Activated T-cell treated with anti-CD3 and anti-CD28 coated beads, Interleukin-2, amount 50 U/mL, for 48 hours (primary cell): Measurements from ENCODE around the gene CAPZB.

Experiments used
- DNase-seq, 2 experiments: peaks; one replicate each; pipeline ENCODE4 v3.0.0-alpha.2; 2020

The CAPZB gene

DNA sequence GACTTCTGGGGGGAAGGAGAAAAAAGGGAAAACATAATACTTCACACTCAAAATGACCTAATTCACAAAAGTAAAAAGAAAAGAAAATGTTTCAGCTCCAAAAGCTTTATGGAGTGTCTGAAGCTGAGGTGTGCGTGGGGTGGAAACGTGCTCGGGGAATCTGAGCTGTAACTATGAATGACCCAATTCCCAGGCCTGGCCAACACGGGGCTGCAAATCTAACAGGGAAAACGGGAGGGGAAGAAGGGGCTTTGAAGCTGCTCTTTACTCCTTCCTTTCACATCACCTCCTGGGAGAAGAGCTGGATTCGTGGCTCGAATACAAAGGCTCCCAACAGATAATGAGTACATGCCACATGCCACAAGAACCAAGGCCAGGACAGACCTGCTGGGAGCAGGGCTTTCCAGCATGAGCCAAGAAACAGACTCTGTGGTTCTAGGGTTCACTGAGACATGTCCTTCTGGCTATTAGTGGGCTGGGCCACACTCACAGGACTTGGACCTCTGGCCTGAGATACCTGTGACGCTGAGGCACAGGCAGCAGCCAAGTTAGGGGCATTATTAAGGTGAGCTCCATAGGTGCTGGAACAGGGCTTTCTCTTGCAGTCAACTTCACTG lies 121.7 kb downstream of the CAPZB start:
- DNase-seq: no peak

DNA sequence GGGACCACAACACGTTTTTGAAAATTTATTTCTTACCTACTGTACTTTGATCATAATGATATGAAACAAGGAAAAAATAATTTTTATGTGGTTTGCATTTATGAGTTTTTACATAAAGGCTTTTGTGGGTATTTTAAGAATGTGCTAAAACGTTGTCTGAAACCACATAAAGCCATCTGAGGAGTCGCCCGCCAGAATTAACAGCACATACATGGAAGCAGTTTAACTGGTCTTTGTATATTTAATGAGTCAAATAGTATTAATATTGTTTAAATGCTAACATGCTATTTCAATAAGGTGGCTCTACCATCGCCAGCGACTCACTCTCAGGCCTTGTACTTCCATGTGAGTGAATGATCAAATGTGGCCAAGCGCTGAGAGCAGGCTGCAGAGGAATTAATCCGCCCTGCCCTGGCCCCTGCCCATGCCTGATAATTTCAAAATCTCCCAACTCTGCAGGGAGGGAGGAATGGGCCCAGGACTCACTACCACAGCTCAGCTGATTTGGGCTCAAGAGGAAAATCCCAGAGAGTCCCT lies 123.7 kb downstream of the CAPZB start:
- DNase-seq: no peak

DNA sequence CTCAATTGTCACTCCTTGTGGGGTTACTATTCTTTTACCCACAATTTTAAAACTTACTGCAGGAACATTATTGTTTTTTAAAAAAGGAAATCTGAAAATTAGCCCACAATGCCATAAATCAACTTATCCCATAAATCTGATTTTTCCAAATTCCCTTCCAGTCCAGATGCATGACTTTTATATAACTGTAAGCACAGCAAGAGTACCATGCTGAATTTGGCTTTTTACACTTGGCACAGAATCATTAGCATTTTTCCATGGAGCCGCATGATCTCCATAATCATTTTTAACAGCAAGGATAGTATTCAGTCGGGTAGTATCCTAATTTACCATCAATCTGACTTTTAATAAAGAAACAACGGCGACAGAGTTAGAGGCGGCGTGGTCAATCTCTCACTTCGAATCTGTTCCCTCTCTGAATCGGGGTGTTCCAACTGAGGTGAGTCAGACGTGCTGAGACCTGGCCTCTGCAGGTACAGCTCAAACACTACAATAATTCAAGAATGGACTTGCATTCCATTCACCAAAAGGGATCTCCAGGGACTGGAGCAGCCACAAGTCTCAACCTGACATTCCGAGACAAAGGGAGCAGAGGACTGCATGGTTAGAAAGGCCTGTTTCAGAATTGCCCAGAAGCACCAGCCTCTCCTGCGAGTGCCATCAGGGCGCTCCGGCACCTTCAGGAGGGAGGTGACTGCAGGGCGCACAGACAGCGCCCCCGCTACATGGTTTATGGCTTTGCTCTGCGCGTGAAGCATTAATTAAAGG lies 124.3 kb downstream of the CAPZB start:
- DNase-seq: no peak

DNA sequence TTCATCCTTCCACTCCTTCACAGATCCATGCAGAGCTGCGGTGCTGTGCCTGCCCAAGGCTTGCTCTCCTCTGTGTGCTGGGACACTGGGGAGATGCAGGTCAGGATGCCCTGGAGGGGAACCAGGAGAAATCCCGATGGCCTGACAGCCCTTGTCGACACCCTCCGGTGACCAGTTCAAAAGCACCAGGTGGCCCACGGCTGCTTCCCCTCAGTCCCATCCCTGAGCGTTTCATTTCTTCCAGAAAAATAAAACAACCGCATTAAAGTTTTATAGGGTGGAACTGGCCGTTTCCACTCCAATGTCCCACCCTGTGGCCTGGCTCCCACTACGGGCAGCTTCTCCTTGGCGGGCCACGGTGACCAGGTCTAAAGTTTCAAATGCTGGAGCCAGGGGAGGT lies 124.9 kb downstream of the CAPZB start:
- no peak for DNase-seq

DNA sequence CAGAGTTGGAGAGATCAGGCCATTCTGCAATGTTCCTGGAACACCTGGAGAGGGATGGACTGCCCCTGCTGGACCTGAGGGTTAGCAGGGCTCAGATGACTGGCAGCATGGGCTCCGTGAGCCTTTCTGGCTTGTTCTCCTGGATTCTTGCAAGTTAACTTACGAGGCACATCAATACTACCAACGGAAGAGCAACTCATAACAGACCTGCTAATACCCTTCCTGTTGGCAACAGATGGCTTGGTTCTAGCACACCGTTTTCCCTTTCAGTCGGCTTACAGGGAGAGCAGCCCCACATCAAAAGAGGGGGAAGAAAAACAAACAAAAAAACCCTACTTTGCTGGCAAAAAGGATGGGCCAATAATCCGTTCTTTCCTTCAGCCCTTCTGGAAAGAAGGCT lies 125.3 kb downstream of the CAPZB start:
- DNase-seq: no peak

DNA sequence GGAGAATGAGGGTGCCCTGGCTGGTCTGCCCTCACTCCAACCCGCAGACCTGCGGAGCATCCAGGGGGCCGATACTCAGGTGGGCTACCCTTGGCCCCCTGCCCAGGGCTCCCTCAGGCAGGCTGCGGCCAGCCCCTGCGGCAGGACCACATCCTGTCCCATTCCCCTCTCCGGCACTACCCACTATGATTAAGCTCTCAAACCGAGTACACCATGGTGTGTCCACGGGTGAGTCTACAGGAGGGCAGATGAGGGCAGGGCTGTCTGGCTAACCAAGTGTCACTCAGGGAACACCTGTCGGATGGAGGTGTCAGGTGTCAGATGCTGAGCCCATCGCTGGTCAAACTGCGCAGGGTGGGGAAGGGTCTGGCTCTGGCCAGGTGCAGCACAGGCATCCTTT lies 126.0 kb downstream of the CAPZB start:
- DNase-seq: no peak

DNA sequence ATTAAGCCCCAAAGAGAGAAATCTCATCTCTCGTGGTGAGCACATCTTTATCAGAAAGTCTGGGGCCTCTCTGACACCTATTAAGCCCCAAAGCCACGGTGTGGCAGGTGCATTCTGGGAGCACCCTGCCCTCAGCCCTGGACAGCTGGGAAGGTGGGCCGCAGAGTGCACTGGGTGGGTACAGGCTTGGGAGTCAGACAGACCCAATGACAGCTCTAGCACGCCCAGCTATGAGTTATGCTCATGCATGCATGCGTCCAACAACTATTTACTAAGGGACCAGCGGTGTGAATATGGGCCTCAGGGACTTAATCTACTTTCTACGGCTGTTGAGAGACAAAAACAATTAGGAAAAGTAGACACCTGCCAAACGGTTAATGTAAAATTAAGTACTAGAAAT lies 126.6 kb downstream of the CAPZB start:
- no peak for DNase-seq

DNA sequence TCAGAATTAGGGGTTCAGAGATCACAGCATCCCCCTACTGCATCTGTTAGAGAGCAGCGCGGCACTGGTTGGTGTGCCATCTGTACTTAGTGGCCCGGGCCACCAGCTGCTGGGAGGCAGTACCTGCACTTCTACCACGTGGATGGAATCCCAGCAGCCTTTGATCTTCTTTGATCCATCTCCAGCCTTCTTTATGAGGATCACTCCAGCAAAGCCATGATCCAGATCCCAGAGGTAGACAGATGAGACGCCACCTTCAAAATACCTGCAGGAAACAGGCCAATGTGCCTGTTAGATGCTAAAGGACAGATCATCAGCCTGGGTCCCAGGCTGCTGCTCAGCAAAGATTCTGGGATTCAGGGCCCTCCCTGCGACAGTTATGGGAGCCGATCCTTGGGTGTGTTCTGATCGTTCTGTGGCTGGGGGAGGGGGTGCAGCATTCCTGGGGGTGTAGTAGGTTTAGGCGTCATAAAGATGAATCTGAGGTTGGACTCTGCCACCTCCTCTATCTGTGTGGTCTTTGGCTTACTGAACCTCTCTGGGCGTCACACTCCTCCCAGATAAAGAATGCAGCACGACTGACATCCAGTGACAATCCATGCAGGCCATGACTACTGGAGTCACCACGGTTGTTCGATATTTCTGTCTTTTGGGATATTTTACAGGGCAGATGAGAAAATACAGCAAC lies 127.9 kb downstream of the CAPZB start:
- DNase-seq: no peak

DNA sequence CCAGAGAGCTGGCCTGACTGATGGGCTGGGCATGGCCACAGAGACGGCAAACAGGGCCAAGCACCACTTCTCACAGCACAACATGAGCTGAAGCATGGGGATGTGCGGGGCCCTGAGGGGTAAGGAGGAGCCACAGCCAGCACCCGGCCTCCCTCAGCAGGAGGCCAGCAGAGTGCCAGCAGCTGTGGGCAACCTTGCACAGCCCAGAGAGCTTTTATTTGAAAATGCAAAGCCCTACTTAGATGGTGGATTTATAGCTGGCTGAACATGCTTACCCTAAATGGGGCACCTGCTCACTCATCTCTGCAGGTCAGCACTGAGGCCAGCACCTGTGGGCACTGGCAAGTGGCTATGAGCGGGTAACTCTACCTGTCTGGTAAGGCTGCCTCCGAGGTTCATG lies 129.1 kb downstream of the CAPZB start:
- DNase-seq: no peak

DNA sequence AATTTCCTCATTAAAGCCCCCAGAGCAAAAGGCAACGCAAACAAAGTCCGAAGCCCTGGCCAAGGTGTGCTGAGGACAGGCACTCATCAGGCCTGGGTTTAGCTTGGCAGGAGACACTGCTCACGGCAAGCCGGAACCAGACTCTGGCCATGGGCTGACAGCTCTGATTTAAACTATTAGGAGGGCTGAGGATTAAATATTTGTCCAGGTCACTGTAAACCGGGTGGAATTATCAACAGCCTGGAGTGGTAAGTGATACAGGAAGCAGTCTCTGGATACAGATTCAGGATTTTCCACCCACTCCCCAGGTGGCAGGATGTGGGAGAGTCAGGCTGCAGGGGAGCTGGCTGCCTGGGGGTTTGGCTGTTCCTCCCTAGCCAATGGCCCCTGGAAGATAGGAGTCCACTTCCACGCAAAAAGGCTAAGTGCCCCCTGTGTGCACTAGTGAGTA lies 130.8 kb downstream of the CAPZB start:
- DNase-seq: no peak

DNA sequence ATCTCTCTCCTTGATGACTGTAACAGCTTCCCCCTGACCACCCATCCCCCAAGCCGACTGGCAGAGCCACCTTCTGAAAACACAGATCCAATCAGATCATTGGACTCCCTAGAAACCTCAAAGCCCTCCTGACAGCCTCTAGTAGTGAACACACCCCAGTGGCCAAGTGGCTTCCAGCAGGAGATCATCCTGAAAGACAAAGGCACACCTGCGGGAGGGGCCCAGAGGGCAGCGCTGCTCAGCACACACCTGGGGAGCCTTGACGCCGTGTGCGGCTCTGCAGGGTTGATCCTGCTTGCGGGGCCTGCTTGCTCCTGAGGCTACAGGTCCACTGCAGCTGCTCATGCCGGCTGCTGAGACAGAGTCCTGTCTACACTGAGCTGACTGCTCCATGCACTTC lies 131.7 kb downstream of the CAPZB start:
- no peak for DNase-seq

DNA sequence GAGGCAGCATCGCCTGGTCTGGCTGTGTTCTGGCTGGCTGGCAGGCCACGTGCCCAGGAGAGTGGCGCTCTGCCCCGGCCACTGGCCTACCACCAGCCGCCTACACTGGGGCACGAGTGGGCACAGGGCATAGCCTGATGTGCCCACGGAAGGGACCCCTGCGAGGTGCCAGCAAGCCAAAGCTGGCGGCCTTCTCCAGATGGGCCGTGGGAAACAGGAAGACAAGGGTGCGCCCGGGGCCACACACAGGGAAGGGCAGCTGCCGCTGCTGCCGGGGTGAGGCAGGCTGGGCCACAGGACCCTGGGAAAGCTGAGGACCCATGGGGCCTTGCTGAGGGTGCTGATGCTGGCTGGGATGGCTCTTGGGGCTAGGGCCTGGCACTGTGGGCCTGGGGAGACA lies 132.5 kb downstream of the CAPZB start:
- no peak for DNase-seq

DNA sequence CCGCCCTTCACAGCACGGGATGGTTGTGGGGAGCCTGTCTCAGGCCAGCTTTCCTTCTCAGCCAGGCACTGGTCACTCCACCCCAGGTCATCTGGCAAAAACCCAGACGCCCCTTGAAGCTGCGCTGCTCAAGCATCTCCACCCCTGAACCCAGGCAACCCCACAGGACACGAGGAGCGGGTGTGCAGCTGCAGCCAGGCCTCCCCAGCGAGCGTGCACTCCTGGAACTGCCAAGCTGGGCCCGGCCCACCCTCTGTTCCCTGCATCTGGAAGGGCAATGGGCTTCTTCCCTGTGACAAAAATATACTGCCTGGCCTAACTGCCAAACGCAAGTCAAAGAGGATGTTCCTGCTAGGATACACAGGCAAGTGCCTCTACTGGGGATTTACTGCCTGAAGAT lies 133.5 kb downstream of the CAPZB start:
- DNase-seq: no peak

DNA sequence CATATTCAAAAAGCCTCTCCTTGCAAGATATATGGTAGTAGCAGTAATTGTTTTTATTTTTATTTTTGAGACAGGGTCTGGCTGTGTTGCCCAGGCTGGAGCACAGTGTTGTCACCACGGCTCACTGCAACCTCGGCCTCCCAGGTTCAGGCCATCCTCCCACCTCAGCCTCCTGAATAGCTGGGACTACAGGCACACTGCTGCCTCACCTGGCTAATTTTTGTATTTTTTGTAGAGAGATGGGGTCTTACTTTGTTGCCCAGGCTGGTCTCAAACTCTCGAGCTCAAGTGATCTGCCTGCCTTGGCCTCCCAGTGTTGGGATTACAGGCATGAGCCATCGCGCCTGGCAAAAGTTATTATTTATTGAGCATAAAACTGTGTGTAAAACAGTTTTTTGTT lies 134.8 kb downstream of the CAPZB start:
- no peak for DNase-seq

DNA sequence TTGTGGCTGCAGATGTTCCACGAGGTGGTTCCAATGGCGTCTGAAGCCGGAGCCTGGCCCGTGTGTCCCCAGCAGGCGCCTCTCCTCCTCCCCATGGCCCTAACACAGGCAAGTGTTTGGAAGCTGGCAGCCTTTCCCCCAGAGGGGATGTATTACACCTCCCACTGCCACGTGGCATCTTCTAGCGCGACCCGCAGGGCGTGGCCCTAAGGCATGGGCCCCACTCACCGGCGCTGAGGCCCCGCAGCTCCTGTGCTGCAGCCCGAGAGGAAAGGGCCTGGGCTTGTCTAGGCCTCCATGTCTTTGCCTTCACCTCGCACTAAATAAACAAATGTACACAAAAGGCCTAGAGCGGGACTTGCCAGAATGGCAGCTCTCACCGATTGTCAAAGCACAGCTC lies 135.3 kb downstream of the CAPZB start:
- no peak for DNase-seq

DNA sequence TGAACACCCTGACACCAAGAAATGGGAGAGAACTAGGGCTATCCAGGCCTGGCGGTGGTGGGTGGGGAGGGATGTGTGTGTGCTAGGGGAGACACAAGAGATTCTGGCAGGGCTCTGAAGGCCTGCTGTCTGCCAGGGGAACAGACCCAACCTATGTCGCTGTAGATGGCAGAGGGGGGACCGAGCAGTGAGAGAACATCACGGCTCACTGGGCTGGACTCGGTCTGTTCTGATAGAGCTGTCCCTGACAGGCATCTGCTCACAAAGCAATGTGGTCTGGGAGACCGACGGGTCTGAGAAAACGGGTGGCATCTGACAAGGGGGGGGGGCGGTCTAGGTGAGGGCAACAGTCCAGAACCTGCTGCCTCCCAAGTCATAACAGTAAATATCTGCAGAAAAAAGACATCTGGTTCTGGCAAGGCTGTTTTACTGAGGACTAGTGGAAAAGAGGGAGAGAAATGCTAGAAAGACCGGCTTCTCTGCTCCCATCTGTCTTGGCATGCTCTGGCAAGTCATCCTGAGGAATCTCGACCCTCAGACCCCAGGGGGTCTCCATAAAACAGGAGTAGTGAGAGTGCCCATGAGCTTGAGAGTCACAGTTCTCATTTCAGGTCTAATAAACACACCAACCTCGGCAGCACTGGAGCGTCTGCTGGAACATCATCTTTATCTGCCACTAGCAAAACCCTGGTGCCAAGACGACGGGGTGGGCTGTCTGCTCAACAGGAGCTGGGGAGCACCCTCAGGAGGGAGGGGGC lies 136.7 kb downstream of the CAPZB start:
- DNase-seq: no peak

DNA sequence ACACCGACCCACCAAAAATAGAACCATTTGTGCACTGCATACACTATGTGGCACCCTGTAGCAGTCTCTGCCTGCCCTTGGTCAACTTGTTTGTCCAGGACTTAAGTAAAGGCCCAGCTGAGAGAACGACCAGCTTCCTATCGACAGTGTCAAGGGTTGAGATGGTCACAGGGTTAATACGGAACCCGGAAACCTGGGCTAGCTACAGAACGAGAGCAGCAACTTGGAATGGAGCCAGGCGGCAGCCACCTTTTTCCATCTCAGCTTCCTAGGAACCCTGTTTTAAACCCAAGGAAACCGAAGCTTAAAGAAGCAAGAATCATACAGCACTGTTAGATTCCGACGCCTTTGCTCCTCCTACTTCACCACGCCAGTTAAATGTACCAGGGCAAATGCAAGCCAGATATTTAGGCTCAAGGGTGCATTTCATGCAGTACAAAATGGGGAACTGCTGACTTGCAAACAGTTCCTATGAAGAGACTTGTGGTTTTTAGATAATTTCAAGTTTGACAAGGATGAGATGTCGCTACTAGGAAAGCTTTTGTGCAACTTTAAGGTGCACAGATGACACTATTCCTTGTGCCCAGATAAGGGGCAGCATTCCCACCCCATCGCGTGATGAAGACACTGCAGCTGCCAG lies 137.7 kb downstream of the CAPZB start:
- no peak for DNase-seq

DNA sequence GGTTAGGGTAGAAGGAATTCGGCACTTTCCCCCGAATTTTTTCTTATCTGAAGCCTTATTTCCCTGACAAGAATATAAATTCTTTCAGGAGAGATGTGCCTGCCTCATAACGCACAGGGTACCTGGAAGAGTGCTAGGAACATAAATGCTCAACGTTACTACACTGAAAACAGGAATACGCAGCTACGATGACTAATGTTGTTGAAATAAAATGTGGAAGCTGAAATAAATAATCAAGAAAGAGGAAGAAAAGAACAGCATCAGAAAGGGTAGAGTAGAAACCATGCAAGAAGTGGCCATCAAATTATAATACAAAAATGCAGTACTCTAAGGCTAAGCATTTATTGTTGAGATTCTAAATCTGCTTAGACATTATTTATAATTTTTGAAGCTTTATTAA lies 139.3 kb downstream of the CAPZB start:
- DNase-seq: no peak

DNA sequence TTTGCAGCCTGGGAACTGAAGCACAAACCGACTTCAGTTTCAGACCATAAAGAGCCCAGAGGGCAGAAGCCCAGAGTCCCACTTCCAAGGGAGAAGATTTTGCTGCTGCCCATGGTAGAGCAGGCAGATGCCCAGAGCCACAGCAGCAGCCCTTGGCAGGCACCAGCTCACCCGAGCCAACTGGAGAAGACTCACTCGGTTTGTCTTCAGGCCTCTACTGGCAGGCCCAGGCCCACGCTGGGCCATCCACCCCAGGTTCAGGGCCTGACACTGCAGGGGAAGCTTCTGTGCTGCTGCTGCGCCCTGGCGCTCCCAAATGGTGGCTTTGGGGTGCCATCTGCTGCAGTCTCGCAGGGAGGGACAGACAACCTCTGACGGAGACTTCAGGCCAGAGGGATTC lies 139.9 kb downstream of the CAPZB start:
- DNase-seq: no peak

DNA sequence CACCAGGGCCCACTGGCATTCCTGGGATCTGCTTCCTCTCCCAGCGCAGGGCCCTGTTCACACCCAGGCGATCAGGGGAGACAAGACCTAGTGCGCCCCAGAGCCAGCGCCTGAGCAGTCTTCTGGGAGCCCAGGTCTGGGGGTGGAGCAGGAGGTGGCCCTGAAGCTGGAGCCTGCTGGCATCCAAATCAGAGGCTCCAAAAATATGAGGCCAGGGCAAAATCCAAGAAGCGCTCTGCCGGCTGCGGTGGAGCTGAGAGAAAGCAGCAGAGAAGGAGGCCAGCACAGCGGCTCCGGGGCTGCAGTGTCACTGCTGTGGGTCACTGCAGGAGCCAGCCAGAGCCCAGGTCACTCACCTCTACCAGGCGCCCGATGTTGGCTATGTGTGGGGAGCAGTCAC lies 140.5 kb downstream of the CAPZB start:
- DNase-seq: no peak

DNA sequence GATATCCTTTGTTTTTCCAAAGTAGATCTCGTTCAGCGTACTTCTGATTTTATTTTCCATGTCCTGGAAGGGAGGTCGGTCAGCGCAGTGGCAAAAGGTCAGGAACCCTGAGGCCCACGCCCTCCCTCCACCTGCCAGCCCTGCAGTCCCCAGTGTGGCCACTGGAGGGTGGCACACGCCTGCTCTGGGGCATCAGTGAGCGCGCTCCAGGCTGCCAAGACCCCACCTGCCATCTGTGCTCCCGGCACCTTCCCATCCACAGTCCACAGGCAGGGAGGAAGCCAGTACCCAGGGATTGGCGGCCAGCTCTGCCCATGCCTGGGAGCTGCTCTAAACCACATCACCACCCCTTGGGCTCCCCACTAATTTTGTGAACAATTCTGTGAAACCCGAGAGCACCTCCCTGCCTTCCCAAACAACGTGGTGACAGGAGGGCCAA lies 140.9 kb downstream of the CAPZB start:
- peak; percentile 70 for DNase-seq

DNA sequence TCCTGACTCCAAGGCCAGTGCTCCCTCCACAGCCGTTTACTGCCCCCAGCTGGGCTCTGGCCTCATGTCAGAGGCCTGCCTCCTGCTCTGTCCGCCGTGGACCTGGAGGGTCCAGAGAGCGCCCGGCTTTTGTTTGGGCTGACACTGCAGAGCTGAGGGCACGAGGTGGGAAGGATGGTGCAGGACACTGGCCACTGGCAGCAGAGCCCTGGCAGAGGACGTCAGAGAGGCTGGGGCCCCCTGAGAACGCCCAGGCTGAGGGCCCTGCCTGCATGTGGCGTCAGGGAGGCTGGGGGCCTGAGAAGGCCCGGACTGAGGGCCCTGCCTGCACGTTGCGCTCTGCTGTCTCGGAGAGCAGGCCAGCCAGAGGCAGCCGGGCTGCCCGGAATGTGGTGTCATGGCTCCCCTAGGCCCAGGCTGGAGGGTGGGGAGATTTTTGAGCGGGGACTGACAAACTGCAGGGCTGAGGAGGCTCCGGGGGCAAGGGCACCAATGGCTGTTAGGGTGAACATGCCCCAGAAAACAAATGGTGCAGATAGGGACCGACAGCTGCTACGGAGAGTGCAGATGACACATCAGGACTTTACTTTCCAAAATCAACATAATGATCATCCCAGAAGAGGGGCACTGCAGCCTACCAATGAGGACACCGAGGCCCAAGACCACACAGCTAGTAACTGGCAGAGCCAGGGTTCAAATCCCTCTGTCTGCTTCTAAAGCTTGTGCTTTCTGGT lies 141.6 kb downstream of the CAPZB start:
- DNase-seq: no peak
